ENCODE measurements around the gene CCDC66.

DNA sequence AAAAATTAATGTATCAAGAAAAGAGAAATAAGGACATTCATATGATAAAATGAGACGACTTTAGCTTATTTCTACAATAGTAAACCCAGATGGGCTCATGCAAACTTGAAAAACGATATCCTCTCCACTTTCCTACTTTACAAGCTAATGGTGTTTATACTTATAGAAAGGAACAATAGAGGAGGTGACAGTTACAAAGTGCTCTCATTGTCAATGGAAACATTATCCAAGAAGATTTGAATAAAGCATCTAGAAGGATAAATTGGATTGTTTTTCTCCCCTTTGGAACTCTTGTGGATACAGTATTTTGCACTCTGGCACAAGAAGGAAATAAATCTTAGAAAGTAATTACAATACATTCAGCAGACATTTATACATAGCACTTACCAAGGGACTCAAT lies 20.2 kb upstream of the CCDC66 start:
- TF ChIP-seq, protein P1, sequence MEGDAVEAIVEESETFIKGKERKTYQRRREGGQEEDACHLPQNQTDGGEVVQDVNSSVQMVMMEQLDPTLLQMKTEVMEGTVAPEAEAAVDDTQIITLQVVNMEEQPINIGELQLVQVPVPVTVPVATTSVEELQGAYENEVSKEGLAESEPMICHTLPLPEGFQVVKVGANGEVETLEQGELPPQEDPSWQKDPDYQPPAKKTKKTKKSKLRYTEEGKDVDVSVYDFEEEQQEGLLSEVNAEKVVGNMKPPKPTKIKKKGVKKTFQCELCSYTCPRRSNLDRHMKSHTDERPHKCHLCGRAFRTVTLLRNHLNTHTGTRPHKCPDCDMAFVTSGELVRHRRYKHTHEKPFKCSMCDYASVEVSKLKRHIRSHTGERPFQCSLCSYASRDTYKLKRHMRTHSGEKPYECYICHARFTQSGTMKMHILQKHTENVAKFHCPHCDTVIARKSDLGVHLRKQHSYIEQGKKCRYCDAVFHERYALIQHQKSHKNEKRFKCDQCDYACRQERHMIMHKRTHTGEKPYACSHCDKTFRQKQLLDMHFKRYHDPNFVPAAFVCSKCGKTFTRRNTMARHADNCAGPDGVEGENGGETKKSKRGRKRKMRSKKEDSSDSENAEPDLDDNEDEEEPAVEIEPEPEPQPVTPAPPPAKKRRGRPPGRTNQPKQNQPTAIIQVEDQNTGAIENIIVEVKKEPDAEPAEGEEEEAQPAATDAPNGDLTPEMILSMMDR (conservative IDR thresholded peaks at IDR 0.05; ENCODE audit: low read depth, low read length), result no peak
- TF ChIP-seq, protein P2, sequence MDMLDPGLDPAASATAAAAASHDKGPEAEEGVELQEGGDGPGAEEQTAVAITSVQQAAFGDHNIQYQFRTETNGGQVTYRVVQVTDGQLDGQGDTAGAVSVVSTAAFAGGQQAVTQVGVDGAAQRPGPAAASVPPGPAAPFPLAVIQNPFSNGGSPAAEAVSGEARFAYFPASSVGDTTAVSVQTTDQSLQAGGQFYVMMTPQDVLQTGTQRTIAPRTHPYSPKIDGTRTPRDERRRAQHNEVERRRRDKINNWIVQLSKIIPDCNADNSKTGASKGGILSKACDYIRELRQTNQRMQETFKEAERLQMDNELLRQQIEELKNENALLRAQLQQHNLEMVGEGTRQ (IDR thresholded peaks at IDR 0.05; ENCODE audit: low read depth, low read length), result no peak
- TF ChIP-seq FOS (IDR thresholded peaks at IDR 0.05; ENCODE audit: low read depth, low read length) (no peak), POLR2A (IDR thresholded peaks at IDR 0.05; ENCODE audit: low read depth, low read length) (no peak), BHLHE40 (IDR thresholded peaks at IDR 0.05; ENCODE audit: low read depth, low read length) (no peak), RAD21 (IDR thresholded peaks at IDR 0.05; ENCODE audit: low read length) (no peak), CEBPB (IDR thresholded peaks at IDR 0.05; ENCODE audit: low read depth, low read length) (no peak), RFX5 (IDR thresholded peaks at IDR 0.05; ENCODE audit: low read depth, low read length) (no peak)
